ENCODE measurements around the gene ABHD2. TPM values are rescaled to one million over a fixed set of nuclear protein-coding genes. Genes with fewer than 3 reads are reported as not detected.

ABHD2 gene
- total RNA-seq, 1 experiment from 2014 or later, result 15.6 TPM

DNA sequence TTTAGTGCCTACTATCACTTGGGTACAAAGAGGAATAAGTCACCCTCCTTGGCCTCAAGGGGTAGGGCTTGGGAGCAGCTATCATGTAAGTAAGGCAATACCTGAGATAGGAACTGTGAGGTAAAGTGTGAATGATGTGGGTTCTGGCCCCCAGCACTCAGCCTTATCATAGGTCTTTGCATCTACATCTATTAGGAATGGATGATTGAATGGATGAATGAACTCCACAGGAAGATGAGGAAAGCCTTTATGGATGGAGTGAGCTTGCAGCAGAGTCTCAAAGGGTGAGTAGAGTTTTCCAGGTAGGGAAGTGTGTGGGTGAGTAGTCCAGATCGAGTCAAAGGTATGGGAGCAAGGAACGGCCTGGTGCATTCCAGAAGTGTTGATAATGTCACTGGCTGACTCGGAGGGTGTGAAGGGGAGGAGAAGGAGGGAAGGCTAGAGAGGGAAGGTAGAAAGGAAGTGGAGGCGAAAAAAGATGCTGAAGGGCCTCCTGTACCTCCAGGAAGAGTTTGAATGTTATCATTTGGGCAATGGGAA, 13.1 kb upstream of the ABHD2 start:
- no CpG with 5 or more reads among the region's 4 CpGs for WGBS (ENCODE audit: extremely low coverage, insufficient read length, low lambda C conversion rate)

More for the DNA sequence above, 13.1 kb upstream of the ABHD2 start:
- TF ChIP-seq, protein P1, sequence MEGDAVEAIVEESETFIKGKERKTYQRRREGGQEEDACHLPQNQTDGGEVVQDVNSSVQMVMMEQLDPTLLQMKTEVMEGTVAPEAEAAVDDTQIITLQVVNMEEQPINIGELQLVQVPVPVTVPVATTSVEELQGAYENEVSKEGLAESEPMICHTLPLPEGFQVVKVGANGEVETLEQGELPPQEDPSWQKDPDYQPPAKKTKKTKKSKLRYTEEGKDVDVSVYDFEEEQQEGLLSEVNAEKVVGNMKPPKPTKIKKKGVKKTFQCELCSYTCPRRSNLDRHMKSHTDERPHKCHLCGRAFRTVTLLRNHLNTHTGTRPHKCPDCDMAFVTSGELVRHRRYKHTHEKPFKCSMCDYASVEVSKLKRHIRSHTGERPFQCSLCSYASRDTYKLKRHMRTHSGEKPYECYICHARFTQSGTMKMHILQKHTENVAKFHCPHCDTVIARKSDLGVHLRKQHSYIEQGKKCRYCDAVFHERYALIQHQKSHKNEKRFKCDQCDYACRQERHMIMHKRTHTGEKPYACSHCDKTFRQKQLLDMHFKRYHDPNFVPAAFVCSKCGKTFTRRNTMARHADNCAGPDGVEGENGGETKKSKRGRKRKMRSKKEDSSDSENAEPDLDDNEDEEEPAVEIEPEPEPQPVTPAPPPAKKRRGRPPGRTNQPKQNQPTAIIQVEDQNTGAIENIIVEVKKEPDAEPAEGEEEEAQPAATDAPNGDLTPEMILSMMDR (conservative IDR thresholded peaks at IDR 0.05), result no peak
- Mint-ChIP-seq H3K27me3 (ENCODE audit: low read depth) (no peaks in the 10 kb centered on the region; the same call in 1 of the 2 replicates), H3K4me1 (peaks cover 18 to 19% of the 10 kb centered on the region in 2 experiments), H3K27ac (no peak overlapping the region; a peak in 1 of 7 replicates), H3K4me3 (no peak overlapping the region), H3K9me3 (no peaks in the 10 kb centered on the region), H3K36me3 (ENCODE audit: insufficient read depth in 1 of 3, low read depth in 3 of 3) (peaks cover 0 to 4% (median 0%) of the 10 kb centered on the region in 3 experiments; a peak in 2 of 7 replicates)
- H2AFZ ChIP-seq (ENCODE audit: low read length), result no peak overlapping the region
- H3K27ac ChIP-seq (ENCODE audit: insufficient read length, low read depth, low read length), result no peak overlapping the region
- no peak overlapping the region for H4K5ac ChIP-seq (ENCODE audit: insufficient read length, low read depth, low read length)
- no peak overlapping the region for H2BK5ac ChIP-seq (ENCODE audit: insufficient read length, low read length)
- no peak overlapping the region for H3K4ac ChIP-seq (ENCODE audit: low read depth, low read length)
- H2BK12ac ChIP-seq (ENCODE audit: insufficient read length, low read depth, low read length), result no peak overlapping the region
- DNase-seq, result no peak
- no peak overlapping the region for H2BK15ac ChIP-seq (ENCODE audit: low read depth, low read length)
- H3K56ac ChIP-seq (ENCODE audit: insufficient read length, low read depth, low read length), result no peak overlapping the region
- no peak overlapping the region for H2BK120ac ChIP-seq (ENCODE audit: low read depth, low read length, poor library complexity, severe bottlenecking)
- H3K79me2 ChIP-seq (ENCODE audit: insufficient read depth, low read length), result no peaks in the 10 kb centered on the region
- no peak overlapping the region for H2BK20ac ChIP-seq (ENCODE audit: low read depth, low read length, poor library complexity, severe bottlenecking)
- H3K4me1 ChIP-seq (ENCODE audit: insufficient read depth, low read length), result no peaks in the 10 kb centered on the region
- H3K79me1 ChIP-seq (ENCODE audit: insufficient read depth, low read depth, low read length, poor library complexity, severe bottlenecking), result no peaks in the 10 kb centered on the region
- no peaks in the 10 kb centered on the region for H4K20me1 ChIP-seq (ENCODE audit: control insufficient read depth, insufficient read depth, insufficient read length)
- no peak overlapping the region for H3K14ac ChIP-seq (ENCODE audit: insufficient read depth, low read length)
- H3T11ph ChIP-seq (ENCODE audit: low read length), result no peak overlapping the region
- H2AK5ac ChIP-seq (ENCODE audit: insufficient read length, low read length), result no peak overlapping the region
- H3K27me3 ChIP-seq (ENCODE audit: insufficient read depth, low read length), result no peaks in the 10 kb centered on the region
- no peak overlapping the region for H3K23ac ChIP-seq (ENCODE audit: insufficient read length, low read depth, low read length)
- no peaks in the 10 kb centered on the region for H3K23me2 ChIP-seq (ENCODE audit: insufficient read length, low read depth, low read length, poor library complexity, severe bottlenecking)
- no peak overlapping the region for H4K8ac ChIP-seq (replicated peaks; ENCODE audit: insufficient read length, low read depth, low read length)
- H3K9me3 ChIP-seq (ENCODE audit: control insufficient read depth, low read depth, low read length), result no peaks in the 10 kb centered on the region
- H3K4me2 ChIP-seq (ENCODE audit: insufficient read depth, insufficient read length, low read length), result no peak overlapping the region
- H3K18ac ChIP-seq (ENCODE audit: insufficient read length, low read depth, low read length), result no peak overlapping the region
- no peak overlapping the region for H3K9ac ChIP-seq (ENCODE audit: extremely low read depth, insufficient read length, low read length)
- H4K91ac ChIP-seq (ENCODE audit: insufficient read length, low read depth, low read length), result no peak overlapping the region
